A549 (cell line): Measurements from ENCODE around the gene ALOX12. TPM values are rescaled to one million over a fixed set of nuclear protein-coding genes. Genes with fewer than 3 reads are reported as not detected.
A peak's percentile ranks its signal among the peaks of the same experiment; 100 is the strongest.

ENCODE experiments used
- ATAC-seq, 2 experiments: fragments of 200-7000 bp in 1 of 2; fragments of >200 bp in 1 of 2; cut with Nextera tagmentation in 1 of 2; cut with Tn5 transposase in 1 of 2; 3 replicates each; pipeline versions ENCODE4 v1.8.0 to v1.9.1; 2018 to 2020; ENCODE audit warnings: mild to moderate bottlenecking in 1 of 2, moderate library complexity in 1 of 2
- CTCF ChIA-PET: fragments of 300-600 bp; sonication (Branson Sonifier 250); formaldehyde crosslinking; extraction: SDS; loops from one replicate; lab custom pipeline; 2021; ENCODE audit warnings: antibody characterized with exemption, inconsistent platforms; lab: Yijun Ruan, JAX
- POLR2A ChIA-PET: fragments of 350-600 bp; formaldehyde crosslinking; extraction: SDS; loops from one replicate; lab custom pipeline; 2021; ENCODE audit warnings: antibody characterized with exemption, inconsistent platforms; lab: Yijun Ruan, JAX
- DNase-seq, 2 experiments: peaks; one replicate each; pipeline versions ENCODE4 v3.0.0 to v3.0.0-alpha.2; 2011 to 2016; ENCODE audit warnings: low read depth in 1 of 2, low spot score in 1 of 2
- FAIRE-seq: peaks from 2 replicates; lab custom pipeline; 2011; peaks lifted over from hg19 to GRCh38; lab: Jason Lieb, UNC
- H3K27ac ChIP-seq, 2 experiments: fragments of >200 bp; sonication (Bioruptor Twin); formaldehyde crosslinking; 3 replicates each; pipeline ENCODE4 v1.5.1; 2016 to 2017
- H3K4me1 ChIP-seq: fragments of >200 bp; sonication (Bioruptor Twin); formaldehyde crosslinking; 3 replicates; pipeline ENCODE4 v1.6.1; 2016
- H3K4me2 ChIP-seq: fragments of >200 bp; sonication (Bioruptor Twin); formaldehyde crosslinking; 3 replicates; pipeline ENCODE4 v1.6.1; 2016
- H3K4me3 ChIP-seq: fragments of >200 bp; sonication (Bioruptor Twin); formaldehyde crosslinking; 3 replicates; pipeline ENCODE4 v1.5.1; 2016
- H3K9me3 ChIP-seq: fragments of >200 bp; sonication (Bioruptor Twin); formaldehyde crosslinking; 3 replicates; pipeline ENCODE4 v1.6.1; 2016
- BCL3 ChIP-seq: fragments of >200 bp; sonication (Bioruptor Twin); formaldehyde crosslinking; IDR thresholded peaks from 3 replicates; pipeline ENCODE4 v1.6.1; 2016
- BHLHE40 ChIP-seq: IDR thresholded peaks from 2 replicates; pipeline ENCODE4 v1.6.1; 2012; ENCODE audit warnings: low read depth, low read length, inconsistent platforms
- CBX2 ChIP-seq: fragments of 200-600 bp; sonication (generic); IDR thresholded peaks from 2 replicates; pipeline ENCODE4 v1.6.1; 2016; ENCODE audit warnings: low read depth, mild to moderate bottlenecking, borderline replicate concordance
- CEBPB ChIP-seq, 2 experiments: fragments of >200 bp in 1 of 2; sonication (Bioruptor Twin) in 1 of 2; formaldehyde crosslinking in 1 of 2; IDR thresholded peaks; 2 replicates each; pipeline ENCODE4 v1.6.1; 2012 to 2016
- CHD2 ChIP-seq: fragments of 150-350 bp; IDR thresholded peaks from 2 replicates; pipeline ENCODE4 v1.6.1; 2014; ENCODE audit warnings: low read length; ENCODE audit not compliant: partially characterized antibody
- CHD4 ChIP-seq: fragments of 200-600 bp; sonication (generic); IDR thresholded peaks from 2 replicates; pipeline ENCODE4 v1.6.1; 2016; ENCODE audit warnings: antibody characterized with exemption, mild to moderate bottlenecking, borderline replicate concordance
- GATA3 ChIP-seq: IDR thresholded peaks from 2 replicates; pipeline ENCODE4 v1.6.1; 2012; ENCODE audit warnings: borderline replicate concordance
- HDAC2 ChIP-seq: fragments of 200-600 bp; sonication (generic); IDR thresholded peaks from 2 replicates; pipeline ENCODE4 v1.6.1; 2016
- HEYL ChIP-seq: fragments of 250-450 bp; sonication (Bioruptor Pico); IDR thresholded peaks from 2 replicates; pipeline ENCODE4 v1.8.0; 2021; ENCODE audit warnings: mild to moderate bottlenecking, moderate library complexity
- HMGXB4 ChIP-seq: fragments of 250-450 bp; sonication (Bioruptor Pico); IDR thresholded peaks from 2 replicates; pipeline ENCODE4 v1.5.0; 2021; ENCODE audit warnings: mild to moderate bottlenecking, moderate library complexity, borderline replicate concordance
- KDM1A ChIP-seq: fragments of 200-600 bp; sonication (generic); IDR thresholded peaks from 2 replicates; pipeline ENCODE4 v1.6.1; 2016; ENCODE audit warnings: low read depth, mild to moderate bottlenecking
- MAZ ChIP-seq: fragments of 150-350 bp; IDR thresholded peaks from 2 replicates; pipeline ENCODE4 v1.6.1; 2014; ENCODE audit warnings: antibody characterized with exemption, low read depth, low read length, borderline replicate concordance
- MYC ChIP-seq: IDR thresholded peaks from 2 replicates; pipeline ENCODE4 v1.6.1; 2012; ENCODE audit warnings: mild to moderate bottlenecking, inconsistent platforms, low read length, improper control_type of control experiment, borderline replicate concordance
- PHF8 ChIP-seq: fragments of 200-600 bp; sonication (generic); IDR thresholded peaks from 2 replicates; pipeline ENCODE4 v1.6.1; 2016; ENCODE audit warnings: low read depth, mild to moderate bottlenecking, antibody characterized with exemption, moderate library complexity, borderline replicate concordance
- POLR2A ChIP-seq: IDR thresholded peaks from 2 replicates; pipeline ENCODE4 v1.6.1; 2012; ENCODE audit warnings: mild to moderate bottlenecking, low read length
- REST ChIP-seq: fragments of 200-600 bp; sonication (generic); IDR thresholded peaks from 2 replicates; pipeline ENCODE4 v1.6.1; 2016; ENCODE audit warnings: antibody characterized with exemption, mild to moderate bottlenecking, moderate library complexity
- RNF2 ChIP-seq: fragments of 200-600 bp; sonication (generic); IDR thresholded peaks from 2 replicates; pipeline ENCODE4 v1.6.1; 2016; ENCODE audit warnings: low read depth, mild to moderate bottlenecking, antibody characterized with exemption, moderate library complexity, borderline replicate concordance
- ZC3H11A ChIP-seq: fragments of 450-650 bp; IDR thresholded peaks from 2 replicates; pipeline ENCODE4 v1.6.1; 2014; ENCODE audit warnings: antibody characterized with exemption, mild to moderate bottlenecking
- WGBS: methylation state at CpG from one replicate; pipeline ENCODE4 v1.1.6; 2017; ENCODE audit errors: missing lambda C conversion rate; 5-methylcytosine and 5-hydroxymethylcytosine counted together
- polyA plus RNA-seq, 4 experiments: library from polyadenylated mRNA; depleted of rRNA in 3 of 4; stranded (reverse); fragments of >200 nt; fragmentation: RNase III in 1 of 4; extraction: RNeasy Plus Mini Kit Qiagen cat#74134 plus additional on column Dnase treatment in 1 of 4; gene quantifications; 2 replicates in 3 of 4; 3 replicates in 1 of 4; pipeline ENCODE4 v1.2.3, GENCODE V29; 2011 to 2017

Gene ALOX12
- polyA plus RNA-seq, 2 of the 4 experiments (the other 2 are of a cell fraction), result not detected

GRCh38 chr17:7022781-7023571 lies 27.1 kb downstream of the ALOX12 start, which contains the start of gene BCL6B:
Gene BCL6B, plus strand, starts transcription at chr17:7023050. Its CDS starts 622 bp downstream, at chr17:7023672.
- ATAC-seq (no peak), DNase-seq (no peak), FAIRE-seq (no peak)
- TF ChIP-seq HEYL (no peak), HDAC2 (no peak), RNF2 (no peak), HMGXB4 (CRISPR knock-in tag) (no peak), PHF8 (no peak), GATA3 (no peak), REST (no peak), CHD4 (no peak), MYC (no peak), POLR2A (no peak), BHLHE40 (no peak), MAZ (no peak), BCL3 (no peak), CHD2 (no peak), CBX2 (no peak), ZC3H11A (no peak), CEBPB (IDR thresholded peaks at IDR 0.05) (no peak), KDM1A (no peak)
- Histone ChIP-seq H3K9me3 (no peaks in the 10 kb centered on the region), H3K27ac (peak within 1 kb of the TSS; percentile 42 to 71; a peak in 5 of 6 replicates), H3K4me1 (peaks cover 24% of the 10 kb centered on the region), H3K4me3 (peak within 1 kb of the TSS; percentile 9; the same call in 1 of the 3 replicates), H3K4me2 (peak within 1 kb of the TSS; percentile 65)
- ChIA-PET CTCF (interaction anchor here (0.6 to 11.4 kb wide), 24 partner anchors 8 to 576 kb away, joined by 3 to 77 read pairs (median 6); no protein-coding TSS in a partner anchor), POLR2A (interaction anchor here (1.3 kb wide), 1 partner anchor 13 kb away, joined by 16 read pairs; the partner anchor contains the start of gene SLC16A13)
- WGBS, result 86% methylated on average over 46 of the region's 47 CpGs
